Measurements from ENCODE around the gene DYNC2H1.

GRCh38 chr11:103183981-103184611 lies 74.9 kb downstream of the DYNC2H1 start:
- TF ChIP-seq, protein P1, sequence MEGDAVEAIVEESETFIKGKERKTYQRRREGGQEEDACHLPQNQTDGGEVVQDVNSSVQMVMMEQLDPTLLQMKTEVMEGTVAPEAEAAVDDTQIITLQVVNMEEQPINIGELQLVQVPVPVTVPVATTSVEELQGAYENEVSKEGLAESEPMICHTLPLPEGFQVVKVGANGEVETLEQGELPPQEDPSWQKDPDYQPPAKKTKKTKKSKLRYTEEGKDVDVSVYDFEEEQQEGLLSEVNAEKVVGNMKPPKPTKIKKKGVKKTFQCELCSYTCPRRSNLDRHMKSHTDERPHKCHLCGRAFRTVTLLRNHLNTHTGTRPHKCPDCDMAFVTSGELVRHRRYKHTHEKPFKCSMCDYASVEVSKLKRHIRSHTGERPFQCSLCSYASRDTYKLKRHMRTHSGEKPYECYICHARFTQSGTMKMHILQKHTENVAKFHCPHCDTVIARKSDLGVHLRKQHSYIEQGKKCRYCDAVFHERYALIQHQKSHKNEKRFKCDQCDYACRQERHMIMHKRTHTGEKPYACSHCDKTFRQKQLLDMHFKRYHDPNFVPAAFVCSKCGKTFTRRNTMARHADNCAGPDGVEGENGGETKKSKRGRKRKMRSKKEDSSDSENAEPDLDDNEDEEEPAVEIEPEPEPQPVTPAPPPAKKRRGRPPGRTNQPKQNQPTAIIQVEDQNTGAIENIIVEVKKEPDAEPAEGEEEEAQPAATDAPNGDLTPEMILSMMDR (IDR thresholded peaks at IDR 0.05): no peak
- TF ChIP-seq POLR2AphosphoS5 (IDR thresholded peaks at IDR 0.05; ENCODE audit: insufficient read depth in 1 of 2, low read depth in 1 of 2): no peak
